ENCODE measurements around the gene EXOC2.

The EXOC2 gene

DNA sequence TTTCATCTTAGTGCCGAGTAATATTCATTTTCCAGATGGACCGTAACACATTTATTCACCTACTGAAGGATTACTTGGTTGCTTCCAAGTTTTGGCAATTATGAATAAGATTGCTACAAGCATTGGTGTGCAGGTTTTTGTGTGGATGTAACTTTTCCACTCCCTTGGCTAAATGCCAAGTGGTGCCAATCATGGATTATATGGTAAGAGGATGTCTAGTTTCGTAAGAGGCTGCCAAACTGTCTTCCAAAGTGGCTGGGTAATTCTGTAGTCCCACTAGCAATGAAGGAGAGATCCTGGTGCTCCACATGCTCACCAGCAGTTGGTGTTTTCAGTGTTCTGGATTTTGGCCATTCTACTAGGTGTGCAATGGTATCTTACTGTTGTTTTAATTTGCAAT, 184.3 kb downstream of the EXOC2 start:
- no peaks in the 10 kb centered on the region for H3K27me3 ChIP-seq (ENCODE audit: control insufficient read depth, low read length)
- H3F3A ChIP-seq (ENCODE audit: control insufficient read depth, insufficient read depth) = no peaks in the 10 kb centered on the region
- no peaks in the 10 kb centered on the region for H4K20me1 ChIP-seq (ENCODE audit: control insufficient read depth, insufficient read depth, low read depth, low read length)
- 0 out of 2 replicates have a peak, but pooled peaks cover 3% of the 10 kb centered on the region for H3K4me1 ChIP-seq (ENCODE audit: control insufficient read depth, low read length)
- H3K4me2 ChIP-seq (ENCODE audit: low read length) = no peak overlapping the region
- H3K9me2 ChIP-seq (replicated peaks; ENCODE audit: control insufficient read depth, low read length) = no peaks in the 10 kb centered on the region
- no peak overlapping the region for H3K4me3 ChIP-seq (ENCODE audit: low read length)
- no peaks in the 10 kb centered on the region for H3K9me3 ChIP-seq (ENCODE audit: control insufficient read depth, insufficient read depth, low read length)
- no peak overlapping the region for H3K27ac ChIP-seq (ENCODE audit: low read depth, low read length)
- no peaks in the 10 kb centered on the region for H3K36me3 ChIP-seq (ENCODE audit: control insufficient read depth, low read length)
- H3K79me2 ChIP-seq (ENCODE audit: control insufficient read depth, low read length) = no peaks in the 10 kb centered on the region
- no peak for TF ChIP-seq EZH2phosphoT487 (IDR thresholded peaks at IDR 0.05; ENCODE audit: borderline replicate concordance, low read length)
- TF ChIP-seq, protein P1, sequence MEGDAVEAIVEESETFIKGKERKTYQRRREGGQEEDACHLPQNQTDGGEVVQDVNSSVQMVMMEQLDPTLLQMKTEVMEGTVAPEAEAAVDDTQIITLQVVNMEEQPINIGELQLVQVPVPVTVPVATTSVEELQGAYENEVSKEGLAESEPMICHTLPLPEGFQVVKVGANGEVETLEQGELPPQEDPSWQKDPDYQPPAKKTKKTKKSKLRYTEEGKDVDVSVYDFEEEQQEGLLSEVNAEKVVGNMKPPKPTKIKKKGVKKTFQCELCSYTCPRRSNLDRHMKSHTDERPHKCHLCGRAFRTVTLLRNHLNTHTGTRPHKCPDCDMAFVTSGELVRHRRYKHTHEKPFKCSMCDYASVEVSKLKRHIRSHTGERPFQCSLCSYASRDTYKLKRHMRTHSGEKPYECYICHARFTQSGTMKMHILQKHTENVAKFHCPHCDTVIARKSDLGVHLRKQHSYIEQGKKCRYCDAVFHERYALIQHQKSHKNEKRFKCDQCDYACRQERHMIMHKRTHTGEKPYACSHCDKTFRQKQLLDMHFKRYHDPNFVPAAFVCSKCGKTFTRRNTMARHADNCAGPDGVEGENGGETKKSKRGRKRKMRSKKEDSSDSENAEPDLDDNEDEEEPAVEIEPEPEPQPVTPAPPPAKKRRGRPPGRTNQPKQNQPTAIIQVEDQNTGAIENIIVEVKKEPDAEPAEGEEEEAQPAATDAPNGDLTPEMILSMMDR (IDR thresholded peaks at IDR 0.05; ENCODE audit: low read depth, low read length, poor library complexity, severe bottlenecking) = no peak

DNA sequence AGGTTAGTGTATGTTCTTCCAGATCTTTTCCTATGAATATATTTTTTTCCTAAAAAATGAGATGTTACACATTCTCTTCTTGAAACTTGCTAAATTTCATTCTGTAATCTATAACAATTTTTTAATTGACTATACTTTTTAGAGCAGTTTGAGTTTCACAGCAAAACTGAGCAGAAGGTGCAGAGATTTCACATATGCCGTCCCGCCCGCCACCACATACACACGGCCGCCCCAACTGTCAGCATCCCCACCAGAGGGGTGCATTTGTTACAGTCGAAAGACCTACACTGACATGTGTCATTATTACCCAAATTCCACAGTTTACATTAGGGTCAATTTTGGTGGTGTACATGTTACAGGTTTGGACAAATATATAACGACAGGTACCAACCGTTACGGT, 184.9 kb downstream of the EXOC2 start:
- Histone ChIP-seq H3K27ac (ENCODE audit: low read depth, low read length) (no peak overlapping the region), H4K20me1 (ENCODE audit: control insufficient read depth, insufficient read depth, low read depth, low read length) (no peaks in the 10 kb centered on the region), H3K79me2 (ENCODE audit: control insufficient read depth, low read length) (no peaks in the 10 kb centered on the region), H3K27me3 (ENCODE audit: control insufficient read depth, low read length) (no peaks in the 10 kb centered on the region), H3K9me3 (ENCODE audit: control insufficient read depth, insufficient read depth, low read length) (no peaks in the 10 kb centered on the region), H3F3A (ENCODE audit: control insufficient read depth, insufficient read depth) (no peaks in the 10 kb centered on the region), H3K4me2 (ENCODE audit: low read length) (no peak overlapping the region), H3K36me3 (ENCODE audit: control insufficient read depth, low read length) (no peaks in the 10 kb centered on the region), H3K4me1 (ENCODE audit: control insufficient read depth, low read length) (0 out of 2 replicates have a peak, but pooled peaks cover 3% of the 10 kb centered on the region), H3K4me3 (ENCODE audit: low read length) (no peak overlapping the region), H3K9me2 (replicated peaks; ENCODE audit: control insufficient read depth, low read length) (no peaks in the 10 kb centered on the region)
- TF ChIP-seq, protein P1 (IDR thresholded peaks at IDR 0.05; ENCODE audit: low read depth, low read length, poor library complexity, severe bottlenecking) = no peak
- TF ChIP-seq EZH2phosphoT487 (IDR thresholded peaks at IDR 0.05; ENCODE audit: borderline replicate concordance, low read length) = no peak

DNA sequence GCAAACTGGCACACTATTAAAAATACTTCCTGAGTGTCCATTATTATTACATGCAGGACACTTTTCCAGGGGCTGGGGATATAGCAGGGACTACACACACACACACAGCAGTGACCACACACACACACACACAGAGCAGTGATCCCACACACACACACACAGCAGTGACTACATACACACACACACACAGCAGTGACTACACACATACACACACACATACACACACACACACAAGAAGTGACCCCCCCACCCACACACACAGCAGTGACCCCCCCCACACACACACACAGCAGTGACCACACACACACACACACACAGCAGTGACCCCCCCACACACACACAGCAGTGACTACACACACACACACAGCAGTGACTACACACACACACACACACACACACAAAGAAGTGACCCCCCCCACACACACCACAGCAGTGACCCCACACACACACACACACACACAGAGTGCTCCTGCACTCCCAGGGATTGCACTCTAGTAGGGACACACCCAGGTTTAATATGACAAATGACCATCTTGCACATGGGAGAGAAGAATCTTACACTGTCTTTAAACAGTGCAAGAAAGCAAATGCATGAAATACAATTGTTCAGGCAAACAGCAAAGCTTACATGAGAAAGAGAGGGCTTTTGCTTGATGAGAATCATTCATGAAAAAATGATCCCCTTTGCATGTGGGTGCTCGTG, 185.9 kb downstream of the EXOC2 start:
- no peaks in the 10 kb centered on the region for H3K27me3 ChIP-seq (ENCODE audit: control insufficient read depth, low read length)
- H3K4me2 ChIP-seq (ENCODE audit: low read length) = no peak overlapping the region
- no peak overlapping the region for H3K27ac ChIP-seq (ENCODE audit: low read depth, low read length)
- H4K20me1 ChIP-seq (ENCODE audit: control insufficient read depth, insufficient read depth, low read depth, low read length) = no peaks in the 10 kb centered on the region
- no peaks in the 10 kb centered on the region for H3F3A ChIP-seq (ENCODE audit: control insufficient read depth, insufficient read depth)
- TF ChIP-seq, protein P1 (IDR thresholded peaks at IDR 0.05; ENCODE audit: low read depth, low read length, poor library complexity, severe bottlenecking) = no peak
- TF ChIP-seq EZH2phosphoT487 (IDR thresholded peaks at IDR 0.05; ENCODE audit: borderline replicate concordance, low read length) = no peak
- no peaks in the 10 kb centered on the region for H3K9me3 ChIP-seq (ENCODE audit: control insufficient read depth, insufficient read depth, low read length)
- H3K9me2 ChIP-seq (replicated peaks; ENCODE audit: control insufficient read depth, low read length) = no peaks in the 10 kb centered on the region
- H3K4me1 ChIP-seq (ENCODE audit: control insufficient read depth, low read length) = peaks cover 6% of the 10 kb centered on the region
- H3K36me3 ChIP-seq (ENCODE audit: control insufficient read depth, low read length) = no peaks in the 10 kb centered on the region
- no peaks in the 10 kb centered on the region for H3K79me2 ChIP-seq (ENCODE audit: control insufficient read depth, low read length)
- no peak overlapping the region for H3K4me3 ChIP-seq (ENCODE audit: low read length)

Data from DOHH2 (cell line).